ENCODE results near the gene BTBD1.

GRCh38 chr15:83066034-83066733, 868 bp downstream of the BTBD1 start:
- TF ChIP-seq POLR2AphosphoS5 (IDR thresholded peaks at IDR 0.05; ENCODE audit: low read depth, low read length) (no peak), POLR2A (IDR thresholded peaks at IDR 0.05; ENCODE audit: low read depth, low read length) (no peak)

Data from GM12892 (cell line).